Activated T-cell treated with anti-CD3 and anti-CD28 coated beads for 48 hours (primary cell): Measurements from ENCODE around the gene HDAC3.
A peak's percentile ranks its signal among the peaks of the same experiment; 100 is the strongest.
"Not testable (repeated sequence)": the region's sequence is repeated elsewhere in the genome, so short reads cannot be mapped to it uniquely, and the experiment has no call there.

Source experiments
- DNase-seq: peaks from one replicate; pipeline ENCODE4 v3.0.0-alpha.2; 2020; ENCODE audit warnings: low read depth

Gene HDAC3

GRCh38 chr5:141634720-141635119 lies 1.9 kb downstream of the HDAC3 start:
- DNase-seq, result no peak

- DNase-seq, result no peak
These were observed 2.6 kb downstream of the HDAC3 start for GRCh38 chr5:141633871-141634561.

- no peak for DNase-seq
These were observed 4.0 kb downstream of the HDAC3 start for GRCh38 chr5:141632650-141633049.

GRCh38 chr5:141630570-141631140 lies 6.0 kb downstream of the HDAC3 start:
- DNase-seq, result no peak

- DNase-seq, result no peak
These were observed 8.4 kb downstream of the HDAC3 start for GRCh38 chr5:141628175-141628788.

GRCh38 chr5:141623611-141624010 lies 13.0 kb downstream of the HDAC3 start:
- no peak for DNase-seq

- no peak for DNase-seq
These were observed 13.5 kb downstream of the HDAC3 start for GRCh38 chr5:141623186-141623585.

GRCh38 chr5:141618804-141619554 lies 17.7 kb downstream of the HDAC3 start, which contains the start of gene DIAPH1:
Gene DIAPH1 (minus strand): TSS chr5:141619000. CDS start chr5:141618914, 86 bp downstream.
- DNase-seq, result peak; percentile 99

GRCh38 chr5:141618030-141618803 lies 18.4 kb downstream of the HDAC3 start:
- peak; percentile 52 for DNase-seq

- DNase-seq, result no peak
These were observed 19.0 kb downstream of the HDAC3 start for GRCh38 chr5:141617682-141618029.

- DNase-seq, result no peak
These were observed 19.5 kb downstream of the HDAC3 start for GRCh38 chr5:141617128-141617527.

GRCh38 chr5:141615991-141616720 lies 20.5 kb downstream of the HDAC3 start:
- DNase-seq, result no peak

GRCh38 chr5:141613344-141613743 lies 23.3 kb downstream of the HDAC3 start:
- DNase-seq, result no peak

- DNase-seq, result no peak
These were observed 25.4 kb downstream of the HDAC3 start for GRCh38 chr5:141611289-141611688.

GRCh38 chr5:141609921-141610320 lies 26.7 kb downstream of the HDAC3 start:
- not testable (repeated sequence) for DNase-seq

- DNase-seq, result no peak
These were observed 27.6 kb downstream of the HDAC3 start for GRCh38 chr5:141609044-141609443.

- no peak for DNase-seq
These were observed 28.1 kb downstream of the HDAC3 start for GRCh38 chr5:141608557-141608956.

GRCh38 chr5:141608046-141608445 lies 28.6 kb downstream of the HDAC3 start:
- no peak for DNase-seq

- DNase-seq, result peak; percentile 40
These were observed 30.9 kb downstream of the HDAC3 start for GRCh38 chr5:141605523-141606277.

GRCh38 chr5:141603923-141604717 lies 32.5 kb downstream of the HDAC3 start:
- DNase-seq, result no peak
